NCI-H1694 treated with DMSO at 0.1 percent for 48 hours (cell line): Measurements from ENCODE around the gene C1S.
"Not testable (repeated sequence)": the region's sequence is repeated elsewhere in the genome, so short reads cannot be mapped to it uniquely, and the experiment has no call there.

Source experiments
- DNase-seq: peaks from one replicate; lab custom pipeline; 2025; lab: John Stamatoyannopoulos, UW

The C1S gene

DNA sequence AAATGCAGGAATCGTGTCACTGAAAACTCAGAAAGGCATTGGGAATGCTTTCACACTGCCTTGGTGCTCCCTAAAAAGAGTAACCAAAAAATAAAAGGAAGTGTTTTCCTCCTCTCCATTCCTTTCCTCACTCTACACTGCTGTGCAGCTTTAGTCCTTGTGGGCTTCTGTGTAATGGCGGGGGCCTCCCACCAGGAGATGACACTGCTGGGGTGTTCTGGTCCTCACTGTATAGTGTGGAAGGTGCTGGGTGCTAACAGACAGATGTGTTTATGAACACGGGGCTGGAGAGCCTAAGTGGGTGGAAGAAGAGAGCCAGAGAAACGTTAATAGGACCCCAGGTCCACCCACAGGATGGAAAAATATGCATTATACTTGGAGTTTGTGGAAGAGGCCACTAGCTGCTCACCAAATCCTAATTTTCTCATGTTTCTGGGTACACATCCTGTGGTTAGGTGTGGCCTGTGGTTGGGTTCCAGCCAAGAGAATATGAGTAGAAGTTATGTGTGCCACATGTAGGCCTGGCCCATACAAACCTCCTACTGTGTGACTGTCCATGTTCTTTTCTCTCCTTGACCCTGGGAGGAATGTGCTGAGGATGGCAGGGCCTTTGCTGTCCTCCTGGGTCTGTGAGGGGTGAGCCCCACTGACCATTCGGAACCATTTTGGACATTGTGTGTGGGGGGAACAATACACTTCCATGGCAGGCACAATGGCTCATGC is 14.0 kb upstream of the C1S start:
- no peak for DNase-seq

DNA sequence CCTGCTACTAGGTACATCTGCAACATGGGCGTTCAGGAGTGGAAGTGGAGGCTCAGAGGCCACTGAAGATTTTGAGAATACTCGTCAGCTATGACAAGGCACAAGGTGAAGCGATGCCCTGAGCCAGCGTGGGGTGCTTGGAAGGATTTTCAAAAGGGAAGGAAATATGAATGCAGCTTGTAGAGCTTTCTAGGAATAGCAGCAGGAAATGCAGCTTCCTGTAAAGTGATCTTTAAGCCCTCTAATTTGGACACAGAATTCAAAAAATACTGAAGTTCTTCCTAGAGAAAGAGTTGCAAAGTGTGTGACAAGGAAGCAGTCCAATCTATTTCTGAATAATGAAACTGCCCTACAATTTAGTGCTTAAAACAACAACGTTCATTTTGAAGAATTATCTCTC is 13.2 kb upstream of the C1S start:
- DNase-seq: no peak

DNA sequence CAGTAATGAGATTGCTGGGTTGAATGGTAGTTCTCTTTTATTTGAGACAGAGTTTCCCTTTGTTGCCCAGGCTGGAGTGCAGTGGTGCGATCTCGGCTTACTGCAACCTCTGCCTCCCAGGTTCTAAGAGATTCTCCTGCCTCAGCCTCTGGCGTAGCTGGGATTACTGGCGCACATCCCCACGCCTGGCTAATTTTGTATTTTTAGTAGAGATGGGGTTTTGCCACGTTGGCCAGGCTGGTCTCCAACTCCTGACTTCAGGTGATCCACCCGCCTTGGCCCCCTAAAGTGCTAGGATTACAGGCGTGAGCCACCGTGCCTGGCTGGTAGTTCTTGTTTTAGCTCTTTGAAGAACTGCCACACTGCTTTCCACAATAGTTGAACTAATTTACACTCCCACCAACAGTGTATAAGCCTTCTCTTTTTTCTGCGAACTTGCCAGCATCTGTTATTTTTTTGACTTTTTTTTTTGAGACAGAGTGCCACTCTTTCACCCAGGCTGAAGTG is 11.0 kb upstream of the C1S start:
- not testable (repeated sequence) for DNase-seq

DNA sequence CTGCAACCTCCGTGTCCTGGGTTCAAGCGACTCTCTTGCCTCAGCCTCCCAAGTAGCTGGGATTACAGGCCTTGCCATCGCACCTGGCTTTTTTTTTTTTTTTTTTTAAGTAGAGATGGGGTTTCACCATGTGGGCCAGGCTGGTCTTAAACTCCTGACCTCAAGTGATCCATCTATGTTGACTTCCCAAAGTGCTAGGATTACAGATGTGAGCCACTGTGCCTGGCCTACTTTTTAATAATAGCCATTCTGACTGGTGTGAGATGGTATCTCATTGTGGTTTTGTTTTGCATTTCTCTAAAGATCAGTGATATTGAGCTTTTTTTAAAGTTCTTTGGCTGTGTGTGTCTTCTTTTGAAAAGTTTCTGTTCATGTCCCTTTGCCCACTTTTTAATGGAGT is 10.5 kb upstream of the C1S start:
- not testable (repeated sequence) for DNase-seq

DNA sequence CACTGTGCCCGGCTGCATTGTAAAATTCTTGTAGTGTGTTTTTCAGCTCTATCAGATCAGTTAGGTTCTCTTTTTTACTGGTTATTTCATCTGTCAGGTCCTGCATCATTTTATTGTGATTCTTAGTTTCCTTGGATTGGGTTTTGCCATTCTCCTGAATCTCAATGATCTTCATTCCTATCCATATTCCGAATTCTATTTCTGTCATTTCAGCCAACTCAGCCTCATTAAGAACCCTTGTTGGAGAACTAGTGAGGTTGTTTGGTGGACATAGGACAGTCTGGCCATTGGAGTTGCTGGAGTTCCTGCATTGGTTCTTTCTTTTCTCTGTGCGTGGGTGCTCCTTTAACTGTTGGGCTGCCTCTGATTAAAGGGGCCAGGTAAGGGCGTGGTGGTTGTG is 5.6 kb upstream of the C1S start:
- no peak for DNase-seq

DNA sequence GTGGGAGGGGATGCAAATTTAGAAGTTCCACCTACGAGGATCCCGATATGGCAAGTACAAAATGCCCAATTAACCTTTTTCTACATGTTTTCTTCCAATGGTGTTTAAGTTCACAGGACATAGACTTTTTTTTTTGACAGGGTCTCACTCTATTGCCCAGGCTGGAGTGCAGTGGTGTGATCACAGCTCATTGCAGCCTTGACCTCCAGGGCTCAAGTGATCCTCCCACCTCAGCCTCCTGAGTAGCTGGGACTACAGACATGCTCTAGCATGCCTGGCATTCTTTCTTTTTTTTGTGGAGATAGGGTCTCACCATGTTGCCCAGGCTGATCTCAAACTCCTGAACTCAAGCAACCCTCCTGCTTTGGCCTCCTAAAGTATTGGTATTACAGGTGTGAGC is 4.8 kb upstream of the C1S start:
- not testable (repeated sequence) for DNase-seq

DNA sequence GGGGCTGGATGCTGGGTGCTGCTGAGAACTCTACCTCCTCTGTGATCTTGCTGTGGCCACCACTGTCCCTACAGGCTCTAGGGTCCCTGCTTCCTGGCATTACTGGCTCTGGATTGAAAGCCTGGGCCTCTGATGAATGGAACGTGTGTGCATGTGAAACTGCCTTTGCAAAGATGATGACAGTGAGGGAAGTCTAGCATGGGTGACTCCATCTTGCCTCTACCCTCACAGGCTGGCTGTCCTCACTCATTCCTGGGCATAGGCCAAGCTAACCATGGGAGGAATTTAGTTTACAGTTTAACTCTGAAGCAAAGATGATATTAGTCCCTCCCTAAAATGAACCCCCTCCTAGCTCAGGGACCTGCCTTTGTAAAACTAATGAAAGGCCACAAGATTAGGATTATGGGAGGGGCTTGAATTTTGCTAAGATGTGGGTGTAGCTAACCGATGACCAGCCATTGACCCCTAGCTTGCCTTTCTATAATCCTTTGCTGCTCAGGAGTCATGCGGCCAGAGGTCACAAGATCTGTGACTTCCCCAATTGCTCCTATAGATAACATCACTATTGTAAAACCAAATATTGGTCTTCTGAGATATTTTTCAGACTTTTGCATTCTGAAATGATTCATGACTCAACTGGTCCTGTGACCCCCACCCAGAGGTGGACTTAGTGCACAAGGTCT is 2.2 kb upstream of the C1S start:
- DNase-seq: no peak

DNA sequence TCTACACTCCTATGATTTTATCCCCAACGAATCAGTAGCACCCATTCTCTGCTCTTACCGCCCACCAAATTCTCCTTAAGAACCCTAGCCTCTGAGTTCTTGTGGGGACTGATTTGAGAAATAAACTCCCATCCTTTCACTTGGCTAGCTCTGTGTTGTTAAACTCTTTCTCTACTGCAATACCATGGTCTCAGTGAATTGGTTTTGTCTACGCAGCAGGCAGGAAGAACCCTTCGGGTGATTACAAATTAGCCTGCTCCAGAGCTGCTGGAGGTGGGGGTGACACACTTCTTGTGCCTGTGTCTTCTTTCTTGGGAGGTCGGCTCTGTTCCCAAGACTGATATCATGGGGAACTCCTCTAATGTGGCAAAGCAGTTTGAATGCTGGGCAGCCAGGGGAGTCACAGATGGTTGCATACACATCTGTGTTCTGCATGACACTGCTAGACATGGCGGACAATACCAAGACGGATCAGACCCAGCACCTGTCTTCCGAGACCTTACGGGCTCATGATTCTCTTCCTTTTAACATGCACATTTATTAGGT is 1.6 kb upstream of the C1S start:
- DNase-seq: no peak

DNA sequence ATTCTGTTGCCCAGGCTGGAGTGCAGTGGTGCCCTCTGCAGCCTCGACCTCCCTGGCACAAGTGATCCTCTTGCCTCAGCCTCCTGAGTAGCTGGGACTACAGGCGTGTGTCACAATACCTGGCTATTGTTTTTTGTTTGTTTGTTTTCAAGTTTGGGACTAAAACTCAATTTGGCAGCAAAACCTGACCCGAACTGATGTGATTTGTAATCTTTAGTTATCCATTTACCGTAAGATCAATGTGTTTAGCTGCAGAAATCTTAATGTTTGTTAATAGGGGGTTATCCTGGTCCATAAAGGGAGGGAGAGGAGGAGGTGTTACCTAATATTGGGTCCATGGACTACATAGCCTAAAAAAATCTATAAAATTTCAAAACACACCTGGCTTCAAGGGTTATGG is 738 bp upstream of the C1S start:
- DNase-seq: no peak

DNA sequence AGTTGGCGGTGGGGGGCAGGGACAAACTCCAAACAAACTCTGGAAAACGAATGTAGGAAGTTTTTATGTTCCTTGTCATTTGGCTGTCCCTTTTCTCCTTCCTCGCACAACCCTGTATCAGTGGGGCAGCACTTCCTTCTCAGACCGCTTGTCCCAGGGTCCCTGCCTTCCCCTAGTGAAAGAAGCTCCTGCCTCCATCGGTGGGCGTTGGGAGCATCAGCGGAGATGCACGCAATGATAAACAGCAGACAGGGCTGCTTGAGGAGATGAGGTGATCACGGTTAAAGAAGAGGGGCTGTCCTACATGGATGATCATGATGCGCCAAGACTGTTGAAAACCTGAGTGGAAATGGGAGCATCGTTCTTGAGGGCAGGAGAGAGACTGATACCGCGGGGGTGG is 620 bp downstream of the C1S start:
- DNase-seq: no peak

DNA sequence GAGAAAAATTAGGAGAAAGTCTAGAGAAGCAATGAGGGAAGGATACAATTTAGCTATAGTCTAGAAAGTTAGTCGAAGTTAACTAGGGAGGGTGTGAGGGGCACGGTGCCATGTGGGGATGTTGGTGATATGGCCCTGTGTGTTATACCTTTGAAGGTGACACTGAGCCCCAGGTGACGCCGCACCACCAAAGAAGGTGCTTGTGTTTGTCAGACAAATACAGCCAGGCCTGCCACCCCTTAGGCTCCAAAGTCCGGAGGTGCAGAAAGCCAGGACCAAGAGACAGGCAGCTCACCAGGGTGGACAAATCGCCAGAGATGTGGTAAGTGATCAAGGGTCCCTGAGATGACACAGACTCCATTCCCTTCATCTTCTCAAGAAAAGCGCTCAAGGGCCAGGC is 1.1 kb downstream of the C1S start:
- DNase-seq: no peak

DNA sequence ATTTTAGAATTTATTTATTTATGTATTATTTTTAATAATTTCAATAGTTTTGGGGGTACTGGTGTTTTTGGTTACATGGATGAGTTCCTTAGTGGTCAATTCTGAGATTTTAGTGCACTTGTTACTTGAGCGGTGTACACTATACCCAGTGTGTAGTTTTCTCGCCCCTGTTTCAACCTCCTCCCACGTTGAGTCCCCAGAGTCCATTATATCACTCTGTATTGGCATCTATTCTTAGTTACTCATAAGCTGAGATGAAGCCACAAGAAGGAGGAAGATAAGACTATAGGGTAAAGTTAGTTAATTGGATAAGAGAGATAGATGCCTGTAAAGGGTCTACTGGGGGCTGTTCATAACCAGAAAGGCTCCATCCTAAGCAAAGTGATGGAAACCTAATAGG is 4.0 kb downstream of the C1S start:
- no peak for DNase-seq

DNA sequence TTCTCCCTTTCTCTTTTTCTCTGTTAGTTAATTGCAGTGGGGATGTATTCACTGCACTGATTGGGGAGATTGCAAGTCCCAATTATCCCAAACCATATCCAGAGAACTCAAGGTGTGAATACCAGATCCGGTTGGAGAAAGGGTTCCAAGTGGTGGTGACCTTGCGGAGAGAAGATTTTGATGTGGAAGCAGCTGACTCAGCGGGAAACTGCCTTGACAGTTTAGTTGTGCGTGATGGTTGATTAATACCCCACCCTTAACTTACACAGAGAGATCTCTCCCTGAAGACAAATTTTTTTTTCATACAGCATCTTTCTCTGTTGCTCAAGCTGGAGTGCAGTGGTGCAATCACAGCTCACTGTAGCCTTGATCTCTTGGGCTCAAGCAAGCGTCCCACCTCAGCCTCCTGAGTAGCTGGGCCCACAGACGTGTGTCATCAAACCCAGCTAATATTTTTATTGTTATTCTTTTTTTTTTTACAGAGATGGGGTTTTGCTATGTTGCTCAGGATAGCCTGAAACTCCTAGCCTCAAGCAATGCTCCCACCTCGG is 4.6 kb downstream of the C1S start:
- DNase-seq: no peak

DNA sequence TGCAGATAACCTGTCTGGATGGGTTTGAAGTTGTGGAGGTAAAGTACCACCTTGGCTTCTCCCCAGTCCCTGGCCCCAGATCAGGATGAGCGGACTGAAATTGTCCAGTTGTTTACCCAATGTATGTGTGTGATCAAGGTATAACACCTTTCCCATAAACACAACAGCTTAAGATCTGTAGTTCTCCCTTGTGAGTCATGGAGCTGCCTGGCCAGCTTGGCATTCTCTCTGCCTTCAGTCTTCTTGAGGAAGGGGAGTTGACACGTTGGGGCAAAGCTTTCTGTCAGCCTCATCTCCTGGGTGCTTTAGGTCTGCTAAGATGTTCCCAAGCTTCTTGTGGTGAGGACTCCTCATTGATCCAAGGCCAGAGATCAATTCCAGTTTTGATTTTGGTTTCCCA is 6.1 kb downstream of the C1S start:
- DNase-seq: no peak

DNA sequence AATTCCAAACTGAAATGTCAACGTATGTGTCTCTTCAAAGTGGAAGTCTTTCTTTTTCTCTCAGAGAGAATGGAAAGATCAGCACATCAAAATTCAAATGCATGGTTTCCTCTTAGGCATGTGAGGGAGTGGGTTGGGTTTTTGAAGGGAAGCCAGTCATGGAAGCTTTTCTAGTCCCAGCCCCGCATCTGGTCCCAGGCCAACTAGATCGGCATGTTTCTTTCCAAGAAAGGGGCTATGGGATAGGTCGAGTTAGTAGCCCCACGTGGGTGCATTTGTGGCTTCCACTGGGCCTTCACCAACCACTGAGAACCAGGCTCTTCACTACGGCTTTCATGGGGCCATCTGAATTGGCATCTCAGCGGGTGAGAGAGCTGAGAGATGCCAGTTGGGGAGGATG is 6.6 kb downstream of the C1S start:
- no peak for DNase-seq

DNA sequence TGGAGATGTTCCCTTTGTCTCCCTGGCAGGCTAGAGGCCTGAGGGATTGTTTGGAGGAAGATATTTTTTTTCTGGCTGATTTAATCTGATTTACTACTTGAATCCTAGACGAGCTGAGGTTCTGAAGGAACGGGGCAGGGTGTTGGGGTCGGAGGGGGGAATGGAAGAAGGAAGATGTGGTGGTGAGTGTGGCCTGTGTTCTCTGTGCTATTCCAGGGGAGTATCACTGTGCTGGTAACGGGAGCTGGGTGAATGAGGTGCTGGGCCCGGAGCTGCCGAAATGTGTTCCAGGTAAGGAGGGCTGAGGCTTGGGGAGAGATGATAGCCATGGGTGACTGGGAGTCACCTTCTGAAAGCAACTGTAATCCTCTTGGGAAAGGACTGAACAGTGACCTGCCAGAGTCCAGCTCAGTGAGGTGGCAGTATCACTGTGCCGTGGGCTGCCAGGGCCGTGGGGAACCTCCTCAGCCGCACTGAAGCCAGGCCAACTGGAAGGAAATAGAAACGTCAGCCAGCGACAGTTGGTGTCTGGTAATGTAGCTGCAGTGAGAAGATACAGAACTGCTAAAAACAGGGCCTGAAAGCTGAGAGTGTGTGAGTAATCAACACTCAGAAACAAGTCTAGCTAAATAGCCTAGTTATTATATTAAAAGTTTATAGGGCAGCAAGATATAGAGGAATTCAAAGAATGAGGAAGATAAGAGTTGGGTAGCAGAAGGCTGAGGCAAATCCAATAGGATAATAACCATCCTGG is 7.9 kb downstream of the C1S start:
- no peak for DNase-seq

DNA sequence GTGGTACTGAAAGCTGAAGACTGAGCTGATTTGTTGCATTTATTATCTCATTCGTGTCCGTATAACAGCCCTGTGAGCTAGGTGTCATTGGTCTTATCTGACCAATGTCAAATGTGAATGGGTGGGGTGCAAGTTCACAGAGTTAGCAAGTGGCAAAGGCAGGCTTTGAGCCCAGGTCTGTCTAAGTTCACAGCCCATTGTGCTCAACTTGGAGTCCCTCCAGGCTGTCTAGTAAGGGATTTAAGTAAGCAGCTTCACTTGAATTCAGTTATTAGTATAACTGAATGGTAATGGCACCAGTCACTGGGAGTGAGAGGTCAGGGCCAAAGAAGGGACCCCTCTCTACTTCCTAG is 8.5 kb downstream of the C1S start:
- no peak for DNase-seq

DNA sequence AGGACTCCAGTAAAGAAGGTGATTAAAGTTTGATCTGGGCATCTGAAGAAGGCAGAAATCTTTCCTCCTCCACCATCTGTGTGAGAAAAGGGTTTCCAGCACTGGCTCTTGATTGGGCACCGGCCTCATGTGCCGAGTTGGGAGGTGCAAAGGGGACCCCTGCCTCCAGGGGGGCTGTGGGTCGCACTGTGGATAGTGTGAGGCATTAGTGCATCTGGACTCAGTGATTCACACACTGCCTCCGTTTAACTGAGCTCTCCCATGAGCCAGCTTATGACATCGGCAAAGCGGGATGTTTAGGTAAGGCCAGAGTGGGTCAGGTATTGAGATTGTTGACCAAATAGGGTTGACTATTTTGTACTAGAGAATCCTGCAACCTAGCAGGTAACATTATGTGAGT is 8.9 kb downstream of the C1S start:
- DNase-seq: no peak

DNA sequence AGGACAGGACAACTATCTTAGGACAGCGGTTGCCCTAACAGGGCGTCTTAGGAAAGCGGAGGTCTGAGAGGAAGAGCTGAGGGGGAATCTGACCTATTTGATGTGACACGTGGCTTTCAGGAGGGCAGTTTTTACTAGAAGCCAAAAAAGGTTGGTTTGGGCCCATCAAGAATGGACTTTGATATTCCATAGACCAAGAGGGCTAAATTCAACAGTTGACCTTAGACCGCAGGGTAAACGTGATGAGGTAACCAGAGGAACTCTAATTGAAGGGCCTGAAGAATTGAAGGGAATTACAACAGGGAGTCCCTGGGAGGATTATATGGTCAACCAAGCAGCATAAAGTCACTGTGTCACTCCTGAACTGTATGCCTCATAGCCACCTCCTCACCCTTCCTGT is 11.5 kb downstream of the C1S start:
- DNase-seq: no peak

DNA sequence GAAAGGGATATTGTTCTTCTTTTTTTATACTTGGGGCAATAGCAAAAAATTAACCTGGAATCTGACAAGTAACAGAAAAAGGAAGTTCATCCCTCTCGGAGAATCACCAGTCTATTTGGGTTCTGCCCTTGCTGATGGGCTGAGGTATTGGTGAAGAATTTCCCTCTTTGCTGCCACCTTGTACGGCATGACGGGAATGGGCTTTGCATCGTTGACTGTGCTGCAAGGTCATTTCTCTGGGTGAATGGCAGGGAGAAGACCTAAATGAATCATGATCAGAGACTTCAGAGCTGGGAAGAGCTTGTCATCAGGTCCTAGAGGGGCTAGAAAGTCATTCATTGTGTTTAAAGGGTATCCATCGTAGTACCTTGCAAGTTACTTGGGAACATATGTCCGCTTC is 12.0 kb downstream of the C1S start:
- no peak for DNase-seq

DNA sequence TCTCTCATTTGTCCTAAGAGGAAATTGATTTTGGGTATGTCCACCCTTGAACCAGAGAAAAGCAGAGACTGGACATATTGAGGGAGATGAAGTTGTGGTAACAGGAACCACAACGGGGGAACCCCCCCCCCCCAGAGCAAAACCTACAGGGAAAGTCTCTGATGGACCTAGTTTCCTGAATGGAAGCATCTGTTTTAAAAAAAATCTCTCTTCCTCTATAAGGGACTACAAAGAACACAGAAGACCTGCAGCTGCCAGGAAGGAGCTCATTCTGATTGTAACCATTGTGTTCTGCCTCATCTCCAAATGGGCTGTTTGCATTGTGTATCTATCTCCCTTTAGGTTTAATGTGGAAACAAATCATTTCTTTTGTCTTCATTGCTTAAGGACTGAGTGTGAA is 13.4 kb downstream of the C1S start:
- DNase-seq: no peak

DNA sequence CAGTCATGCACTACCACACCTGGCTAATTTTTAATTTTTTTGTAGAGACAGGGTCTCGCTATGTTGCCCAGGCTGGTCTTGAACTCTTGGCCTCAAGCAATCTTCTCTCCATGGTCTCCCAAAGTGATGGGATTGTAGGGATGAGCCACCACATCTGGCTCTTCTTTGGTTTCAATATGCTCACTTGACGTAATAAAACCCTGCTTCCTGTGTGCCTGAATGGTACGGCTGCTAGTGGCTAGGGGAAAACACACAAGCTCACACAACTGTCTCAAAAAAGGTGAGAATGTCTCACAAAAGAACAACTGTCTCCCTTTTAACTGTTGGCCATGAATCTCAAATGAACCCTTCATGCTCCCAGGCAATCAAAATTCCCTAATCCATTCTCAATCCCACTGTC is 15.0 kb downstream of the C1S start:
- no peak for DNase-seq

DNA sequence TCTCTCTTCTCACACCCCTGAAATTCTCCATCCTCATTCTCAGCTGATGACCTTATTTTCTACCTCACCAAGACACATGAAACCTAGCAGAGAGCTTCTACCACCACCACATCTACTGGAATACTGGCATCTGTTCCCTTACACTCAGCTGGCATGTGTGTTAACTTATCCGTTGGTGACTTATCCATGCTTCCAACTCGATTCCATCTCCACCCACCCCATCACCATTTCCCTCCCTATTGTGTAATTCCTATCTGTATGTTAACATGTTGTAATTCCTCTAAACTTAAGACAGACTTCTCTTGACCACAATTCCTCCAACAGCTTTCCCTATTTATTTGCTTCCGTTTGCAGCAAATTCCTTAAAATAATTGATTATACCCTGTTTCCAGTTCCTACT is 15.4 kb downstream of the C1S start:
- no peak for DNase-seq
